K562 (cell line): ENCODE results near the gene EIF1. TPM values are rescaled to one million over a fixed set of nuclear protein-coding genes. Genes with fewer than 3 reads are reported as not detected.

ENCODE experiments used
- ATAC-seq: fragments of 200-7000 bp; cut with Tn5 transposase; 3 replicates; pipeline ENCODE4 v1.9.1; 2020; ENCODE audit warnings: moderate library complexity
- BruUV-seq: library from RNA; stranded (reverse); fragments of 400-500 nt; replicated peaks from 2 replicates; lab custom pipeline; 2021; lab: Mats Ljungman, UMichigan
- CTCF ChIA-PET: fragments of 300-600 bp; formaldehyde crosslinking; extraction: SDS; loops from one replicate; lab custom pipeline; 2021; ENCODE audit warnings: low intra/inter-chr PET ratio; lab: Yijun Ruan, JAX
- POLR2A ChIA-PET: fragments of 300-600, 350-650 bp; sonication (Branson Sonifier 250); formaldehyde crosslinking; extraction: SDS; loops from one replicate; lab custom pipeline; 2021; ENCODE audit warnings: antibody characterized with exemption, inconsistent platforms; lab: Yijun Ruan, JAX
- DNase-seq, 4 experiments: peaks; one replicate each; pipeline versions ENCODE4 v3.0.0 to v3.0.0-alpha.2; 2011 to 2018; ENCODE audit warnings: low spot score in 3 of 4, mixed read lengths in 3 of 4; ENCODE audit errors: extremely low read depth in 1 of 4
- FAIRE-seq: peaks from 2 replicates; lab custom pipeline; 2011; peaks lifted over from hg19 to GRCh38; lab: Jason Lieb, UNC
- H2AFZ ChIP-seq: 2 replicates; pipeline ENCODE4 v1.6.0; 2011; ENCODE audit warnings: low read depth, low read length, control low read depth, inconsistent platforms
- H3K27ac ChIP-seq: fragments of 200-600 bp; 3 replicates; pipeline ENCODE4 v1.8.0; 2011; ENCODE audit warnings: low read depth, mild to moderate bottlenecking, control low read depth, inconsistent platforms, low read length, moderate library complexity, mixed read lengths; ENCODE audit errors: extremely low read depth
- H3K27me3 ChIP-seq, 2 experiments: fragments of 300-600 bp in 1 of 2; 2 replicates in 1 of 2; 3 replicates in 1 of 2; pipeline versions ENCODE4 v1.6.0 to v1.8.0; 2011; ENCODE audit warnings: inconsistent platforms in 2 of 2, low read length in 2 of 2, mild to moderate bottlenecking in 1 of 2, mixed read lengths in 1 of 2, moderate library complexity in 1 of 2; ENCODE audit not compliant: control insufficient read depth in 2 of 2, insufficient read depth in 2 of 2
- H3K36me3 ChIP-seq: fragments of 300-600 bp; 3 replicates; pipeline ENCODE4 v1.8.0; 2011; ENCODE audit warnings: mild to moderate bottlenecking, low read length, inconsistent platforms; ENCODE audit not compliant: control insufficient read depth, insufficient read depth
- H3K4me1 ChIP-seq, 2 experiments: fragments of 200-600 bp in 1 of 2; replicated peaks in 1 of 2; 2 replicates in 1 of 2; 3 replicates in 1 of 2; pipeline versions ENCODE4 v1.5.1 to v1.8.0; 2011; ENCODE audit warnings: inconsistent platforms in 2 of 2, low read length in 2 of 2, mild to moderate bottlenecking in 1 of 2, mixed read lengths in 1 of 2, moderate library complexity in 1 of 2; ENCODE audit not compliant: control insufficient read depth in 2 of 2, insufficient read depth in 2 of 2
- H3K4me2 ChIP-seq: 2 replicates; pipeline ENCODE4 v1.6.1; 2011; ENCODE audit warnings: low read length, control low read depth, inconsistent platforms, mixed read lengths; ENCODE audit not compliant: insufficient read depth
- H3K4me3 ChIP-seq: fragments of 200-600 bp; sonication (generic), shearing (Covaris generic); 2 replicates; pipeline ENCODE4 v1.5.1; 2016; ENCODE audit warnings: control low read depth, inconsistent platforms
- H3K79me2 ChIP-seq: fragments of 200-600 bp; 3 replicates; pipeline ENCODE4 v1.8.0; 2011; ENCODE audit warnings: low read length, inconsistent platforms; ENCODE audit not compliant: control insufficient read depth, insufficient read depth
- H3K9ac ChIP-seq, 2 experiments: 2 replicates each; pipeline versions ENCODE4 v1.6.0 to v1.6.1; 2011; ENCODE audit warnings: low read depth in 2 of 2, low read length in 2 of 2, control low read depth in 1 of 2, inconsistent platforms in 1 of 2, mild to moderate bottlenecking in 1 of 2, mixed read lengths in 1 of 2; ENCODE audit not compliant: insufficient read depth in 1 of 2
- H3K9me1 ChIP-seq: one replicate; pipeline ENCODE4 v1.6.0; 2011; ENCODE audit warnings: inconsistent platforms, mild to moderate bottlenecking, low read length, moderate library complexity; ENCODE audit not compliant: control insufficient read depth, insufficient read depth
- H3K9me3 ChIP-seq: replicated peaks from 2 replicates; pipeline ENCODE4 v1.5.1; 2011; ENCODE audit warnings: low read depth, low read length, inconsistent platforms; ENCODE audit not compliant: control insufficient read depth, insufficient read depth
- H4K20me1 ChIP-seq: replicated peaks from 2 replicates; pipeline ENCODE4 v1.6.1; 2011; ENCODE audit warnings: low read length, inconsistent platforms, mixed read lengths; ENCODE audit not compliant: control insufficient read depth, insufficient read depth
- ATF7 ChIP-seq: fragments of 450-650 bp; IDR thresholded peaks from 2 replicates; pipeline ENCODE4 v1.7.1; 2014; ENCODE audit warnings: mild to moderate bottlenecking, moderate library complexity
- CC2D1A ChIP-seq: fragments of 450-650 bp; IDR thresholded peaks from 2 replicates; pipeline ENCODE4 v1.6.1; 2017; ENCODE audit warnings: mild to moderate bottlenecking
- MCM2 ChIP-seq: fragments of 450-650 bp; IDR thresholded peaks from 2 replicates; pipeline ENCODE4 v1.6.1; 2017; ENCODE audit warnings: low read depth, mild to moderate bottlenecking
- MTF1 ChIP-seq: fragments of 250-450 bp; sonication (Bioruptor Pico); IDR thresholded peaks from 2 replicates; pipeline ENCODE4 v1.9.0; 2021; ENCODE audit warnings: moderate library complexity, mild to moderate bottlenecking, inconsistent platforms, borderline replicate concordance
- NRF1 ChIP-seq, 2 experiments: fragments of 450-650 bp; IDR thresholded peaks in 1 of 2; conservative IDR thresholded peaks in 1 of 2; 2 replicates each; pipeline ENCODE4 v1.6.1; 2014; ENCODE audit warnings: mild to moderate bottlenecking in 2 of 2
- POLR2B ChIP-seq: fragments of 450-650 bp; IDR thresholded peaks from 2 replicates; pipeline ENCODE4 v1.6.1; 2018; ENCODE audit warnings: low read depth; ENCODE audit not compliant: partially characterized antibody
- POLR3G ChIP-seq: IDR thresholded peaks from 2 replicates; pipeline ENCODE4 v1.6.1; 2011; ENCODE audit not compliant: insufficient read length, insufficient replicate concordance; ENCODE audit errors: extremely low read depth
- RB1 ChIP-seq: fragments of 450-650 bp; IDR thresholded peaks from 2 replicates; pipeline ENCODE4 v1.6.1; 2017; ENCODE audit warnings: low read depth, mild to moderate bottlenecking
- SMC3 ChIP-seq: conservative IDR thresholded peaks from 2 replicates; pipeline ENCODE4 v1.6.1; 2011; ENCODE audit warnings: low read depth, low read length, improper control_type of control experiment; ENCODE audit not compliant: insufficient read depth
- SRF ChIP-seq, 2 experiments: fragments of 250-450, 450-650 bp in 1 of 2; sonication (Bioruptor Pico) in 1 of 2; sonication (generic) in 1 of 2; formaldehyde crosslinking; IDR thresholded peaks; 2 replicates each; pipeline versions ENCODE4 v1.5.0 to v1.5.1; 2020 to 2022; ENCODE audit warnings: mild to moderate bottlenecking in 1 of 2, missing genetic modification reagents in 1 of 2
- ZFP30 ChIP-seq: fragments of 250-450 bp; sonication (Bioruptor Pico); IDR thresholded peaks from 2 replicates; pipeline ENCODE4 v1.8.0; 2022; ENCODE audit warnings: moderate library complexity, mild to moderate bottlenecking, inconsistent platforms, borderline replicate concordance
- ZNF121 ChIP-seq: sonication (generic); formaldehyde crosslinking; conservative IDR thresholded peaks from 2 replicates; pipeline ENCODE4 v1.8.0; 2022; ENCODE audit warnings: missing genetic modification reagents
- ZNF175 ChIP-seq: fragments of 200-800 bp; sonication (Bioruptor generic); IDR thresholded peaks from 2 replicates; pipeline ENCODE4 v1.6.1; 2016; ENCODE audit warnings: low read depth, mild to moderate bottlenecking, missing genetic modification characterization, missing compliant biosample characterization
- ZNF263 ChIP-seq: sonication (generic); formaldehyde crosslinking; IDR thresholded peaks from 2 replicates; pipeline ENCODE4 v1.8.0; 2022; ENCODE audit warnings: mild to moderate bottlenecking, missing genetic modification reagents, borderline replicate concordance
- ZNF780A ChIP-seq: fragments of 250-450 bp; sonication (Bioruptor Pico); IDR thresholded peaks from 2 replicates; pipeline ENCODE4 v1.5.0; 2021; ENCODE audit warnings: mild to moderate bottlenecking
- ZZZ3 ChIP-seq: fragments of 450-650 bp; IDR thresholded peaks from 2 replicates; pipeline ENCODE4 v1.6.1; 2016; ENCODE audit warnings: antibody characterized with exemption, mild to moderate bottlenecking, moderate library complexity
- WGBS: fragments of 100-300 bp; shearing (Covaris generic); methylation state at CpG from one replicate; pipeline ENCODE4 v1.1.6; 2016; ENCODE audit warnings: low coverage, mixed read lengths; ENCODE audit not compliant: insufficient coverage; ENCODE audit errors: missing lambda C conversion rate; 5-methylcytosine and 5-hydroxymethylcytosine counted together
- in situ Hi-C: fragments of 300-500 bp; cut with MboI; formaldehyde crosslinking; loops from 4 replicates; pipeline ENCODE4 v1.15.0; 2018; ENCODE audit warnings: inconsistent platforms, mixed read lengths
- intact Hi-C: fragments of 100-400 bp; cut with micrococcal nuclease; formaldehyde crosslinking; loops from 2 replicates; pipeline ENCODE4 v1.14.2; 2022
- polyA plus RNA-seq, 8 experiments: library from polyadenylated mRNA; depleted of rRNA in 4 of 8; stranded (reverse) in 5 of 8; unstranded in 3 of 8; fragments of >200 nt; fragmentation: Nextera tagmentation in 2 of 8; fragmentation: Illumina TruSeq in 1 of 8; extraction: Ambion mirVana in 2 of 8; extraction: Trizol in 1 of 8; gene quantifications; 2 replicates each; pipeline versions ENCODE4 v1.2.1 to v1.2.3, GENCODE V29; 2011 to 2014; ENCODE audit warnings: inconsistent platforms in 1 of 8, missing spikeins in 1 of 8
- total RNA-seq, 7 experiments: library from RNA; depleted of rRNA in 6 of 7; stranded (reverse); fragments of >200 nt in 6 of 7; fragmentation: Illumina TruSeq in 2 of 7; extraction: Trizol in 2 of 7; gene quantifications; 2 replicates each; pipeline versions ENCODE4 v1.2.1 to v1.2.3, GENCODE V29; 2011 to 2021; ENCODE audit warnings: low replicate concordance in 1 of 7
- TF ChIP-seq, protein P1 (sequence below), 2 experiments: fragments of 450-650 bp in 1 of 2; sonication (generic) in 1 of 2; formaldehyde crosslinking in 1 of 2; IDR thresholded peaks in 1 of 2; conservative IDR thresholded peaks in 1 of 2; 2 replicates each; pipeline versions ENCODE4 v1.6.1 to v1.8.1; 2016 to 2023; ENCODE audit warnings: mild to moderate bottlenecking in 2 of 2, moderate library complexity in 2 of 2, inconsistent platforms in 1 of 2, missing genetic modification reagents in 1 of 2
- TF ChIP-seq, protein P2 (sequence below): sonication (generic); formaldehyde crosslinking; IDR thresholded peaks from 2 replicates; pipeline ENCODE4 v1.8.1; 2022; ENCODE audit warnings: missing genetic modification reagents
- TF ChIP-seq, protein P3 (sequence below): sonication (generic); formaldehyde crosslinking; IDR thresholded peaks from 2 replicates; pipeline ENCODE4 v1.9.0; 2022; ENCODE audit warnings: mild to moderate bottlenecking, missing genetic modification reagents

Gene EIF1
- total and polyA plus RNA-seq, 9 of the 15 experiments (the other 6 are each of a cell fraction or from before 2014, with no cell fraction given) = 67.0 to 1,204 (median 320) TPM

DNA sequence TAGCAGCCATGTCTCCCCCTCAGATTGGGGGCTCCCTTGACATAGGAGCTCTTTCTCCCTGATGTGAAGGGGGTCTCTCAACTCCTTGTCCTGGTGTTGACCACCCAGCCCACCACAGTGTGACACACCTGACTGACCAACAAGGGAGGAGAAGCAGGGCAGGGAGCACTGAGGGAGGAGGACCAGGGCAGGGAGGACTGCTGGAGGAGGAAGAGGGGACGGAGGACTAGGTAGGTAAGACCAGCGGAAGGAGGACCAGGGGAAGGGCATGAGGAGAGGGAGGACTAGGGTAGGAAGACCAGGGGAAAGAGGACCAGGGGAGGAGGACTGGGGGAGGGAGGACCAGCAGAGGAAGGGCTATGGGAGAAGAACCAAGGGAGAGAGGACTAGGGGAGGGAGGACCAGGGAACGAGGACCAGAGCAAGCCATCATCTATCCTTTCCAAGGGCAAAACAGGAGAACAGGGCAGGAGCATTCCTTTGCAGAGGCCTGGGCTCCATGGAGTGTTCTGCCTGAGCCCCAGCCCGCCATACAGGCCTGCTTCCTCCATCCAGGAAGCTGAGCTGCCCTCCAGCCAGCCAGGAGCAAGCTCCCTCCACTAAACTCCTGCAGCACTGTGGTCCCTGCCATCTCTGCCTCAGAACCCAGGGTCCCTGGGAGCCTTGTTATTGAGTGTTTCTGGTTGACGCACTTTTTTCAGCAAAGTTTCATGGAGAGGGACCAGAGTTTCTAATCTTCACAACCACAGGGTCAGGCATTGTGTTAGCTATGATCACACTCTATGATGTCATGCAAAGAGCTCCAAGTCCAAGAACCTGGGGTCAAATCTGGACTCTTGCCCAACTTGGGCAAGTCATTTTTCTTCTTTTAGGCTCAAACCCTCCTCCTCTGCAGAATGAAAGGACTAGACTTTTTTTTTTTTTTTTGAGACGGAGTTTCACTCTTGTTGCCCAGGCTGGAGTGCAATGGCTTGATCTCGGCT is 48.9 kb upstream of the EIF1 start:
- Histone ChIP-seq H3K9me3 (no peaks in the 10 kb centered on the region), H3K4me1 (peaks cover 0 to 14% of the 10 kb centered on the region in 2 experiments; a peak in 3 of 5 replicates), H3K9ac (no peak overlapping the region), H3K9me1 (no peaks in the 10 kb centered on the region), H3K27ac (no peak overlapping the region), H3K79me2 (no peaks in the 10 kb centered on the region), H3K4me2 (no peak overlapping the region), H3K4me3 (no peak overlapping the region), H3K36me3 (no peaks in the 10 kb centered on the region), H3K27me3 (peaks cover 0 to 12% of the 10 kb centered on the region in 2 experiments; a peak in 2 of 5 replicates), H2AFZ (no peak overlapping the region), H4K20me1 (no peaks in the 10 kb centered on the region)
- in situ Hi-C loops = loop anchor here (5.0 kb wide), 1 partner anchor 87 kb away; no protein-coding TSS in a partner anchor
- BruUV-seq = no TSS peak
- POLR2A ChIA-PET = interaction anchor here (0.6 to 1.0 kb wide), 3 partner anchors 9 to 88 kb away, joined by 3 to 4 read pairs (median 4); no protein-coding TSS in a partner anchor
- no peak for ATAC-seq
- CTCF ChIA-PET = no interaction called here
- intact Hi-C loops = no loop called here
- WGBS = 0% methylated on average over 4 of the region's 7 CpGs
- no peak for FAIRE-seq
- DNase-seq = no peak
- TF ChIP-seq ATF7 = peak; percentile 30; the same call in 1 of the 2 replicates
- TF ChIP-seq ZZZ3 = no peak
- peak; percentile 97 for TF ChIP-seq ZNF263 (CRISPR knock-in tag)
- TF ChIP-seq MCM2 = peak; percentile 24; the same call in 1 of the 2 replicates
- TF ChIP-seq, protein P1, sequence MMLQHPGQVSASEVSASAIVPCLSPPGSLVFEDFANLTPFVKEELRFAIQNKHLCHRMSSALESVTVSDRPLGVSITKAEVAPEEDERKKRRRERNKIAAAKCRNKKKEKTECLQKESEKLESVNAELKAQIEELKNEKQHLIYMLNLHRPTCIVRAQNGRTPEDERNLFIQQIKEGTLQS (IDR thresholded peaks at IDR 0.05) = peak; percentile 37; the same call in 1 of the 2 replicates
- TF ChIP-seq, protein P1 (CRISPR knock-in tag; conservative IDR thresholded peaks at IDR 0.05) = no peak
- TF ChIP-seq, protein P2, sequence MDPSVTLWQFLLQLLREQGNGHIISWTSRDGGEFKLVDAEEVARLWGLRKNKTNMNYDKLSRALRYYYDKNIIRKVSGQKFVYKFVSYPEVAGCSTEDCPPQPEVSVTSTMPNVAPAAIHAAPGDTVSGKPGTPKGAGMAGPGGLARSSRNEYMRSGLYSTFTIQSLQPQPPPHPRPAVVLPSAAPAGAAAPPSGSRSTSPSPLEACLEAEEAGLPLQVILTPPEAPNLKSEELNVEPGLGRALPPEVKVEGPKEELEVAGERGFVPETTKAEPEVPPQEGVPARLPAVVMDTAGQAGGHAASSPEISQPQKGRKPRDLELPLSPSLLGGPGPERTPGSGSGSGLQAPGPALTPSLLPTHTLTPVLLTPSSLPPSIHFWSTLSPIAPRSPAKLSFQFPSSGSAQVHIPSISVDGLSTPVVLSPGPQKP (CRISPR knock-in tag) = no peak
- no peak for TF ChIP-seq NRF1 (conservative IDR thresholded peaks at IDR 0.05 in 1 of 2, IDR thresholded peaks at IDR 0.05 in 1 of 2)
- TF ChIP-seq ZNF121 (CRISPR knock-in tag) = no peak
- TF ChIP-seq POLR2B = no peak
- TF ChIP-seq, protein P3, sequence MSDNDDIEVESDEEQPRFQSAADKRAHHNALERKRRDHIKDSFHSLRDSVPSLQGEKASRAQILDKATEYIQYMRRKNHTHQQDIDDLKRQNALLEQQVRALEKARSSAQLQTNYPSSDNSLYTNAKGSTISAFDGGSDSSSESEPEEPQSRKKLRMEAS = no peak
- no peak for TF ChIP-seq RB1
- no peak for TF ChIP-seq ZFP30 (CRISPR knock-in tag)
- no peak for TF ChIP-seq ZNF175
- TF ChIP-seq CC2D1A = no peak
- no peak for TF ChIP-seq MTF1 (CRISPR knock-in tag)
- TF ChIP-seq ZNF780A (CRISPR knock-in tag) = no peak
- no peak for TF ChIP-seq SRF (CRISPR knock-in tag; IDR thresholded peaks at IDR 0.05)
- no peak for TF ChIP-seq SMC3
- TF ChIP-seq POLR3G = no peak
